GM12801 (cell line): Measurements from ENCODE around the gene ROPN1.

Source experiments
- TF ChIP-seq, protein P1 (sequence below): IDR thresholded peaks from one replicate; pipeline ENCODE4 v1.5.1; 2011; ENCODE audit warnings: control low read depth; ENCODE audit not compliant: insufficient read length; ENCODE audit errors: extremely low read depth

Gene ROPN1

DNA sequence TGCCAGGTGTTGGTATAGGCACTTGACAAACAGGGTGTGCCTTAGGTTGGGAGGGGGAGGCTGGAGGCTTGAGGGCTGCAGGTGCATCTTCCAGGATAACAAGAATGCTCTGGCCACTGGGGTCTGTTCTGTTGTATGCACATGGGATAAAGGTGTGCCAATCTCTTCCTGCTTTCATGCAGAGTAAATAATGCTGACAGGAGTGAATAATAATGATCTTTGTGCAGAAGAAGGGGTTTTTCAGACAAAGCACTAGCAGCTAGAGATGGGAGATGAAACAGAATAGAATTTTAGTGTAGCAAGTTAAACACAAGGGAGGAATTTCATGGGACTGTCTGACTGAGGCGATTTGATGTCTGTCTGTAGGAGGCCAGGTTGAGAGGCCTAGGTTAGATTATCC is 1.9 kb upstream of the ROPN1 start:
- TF ChIP-seq, protein P1, sequence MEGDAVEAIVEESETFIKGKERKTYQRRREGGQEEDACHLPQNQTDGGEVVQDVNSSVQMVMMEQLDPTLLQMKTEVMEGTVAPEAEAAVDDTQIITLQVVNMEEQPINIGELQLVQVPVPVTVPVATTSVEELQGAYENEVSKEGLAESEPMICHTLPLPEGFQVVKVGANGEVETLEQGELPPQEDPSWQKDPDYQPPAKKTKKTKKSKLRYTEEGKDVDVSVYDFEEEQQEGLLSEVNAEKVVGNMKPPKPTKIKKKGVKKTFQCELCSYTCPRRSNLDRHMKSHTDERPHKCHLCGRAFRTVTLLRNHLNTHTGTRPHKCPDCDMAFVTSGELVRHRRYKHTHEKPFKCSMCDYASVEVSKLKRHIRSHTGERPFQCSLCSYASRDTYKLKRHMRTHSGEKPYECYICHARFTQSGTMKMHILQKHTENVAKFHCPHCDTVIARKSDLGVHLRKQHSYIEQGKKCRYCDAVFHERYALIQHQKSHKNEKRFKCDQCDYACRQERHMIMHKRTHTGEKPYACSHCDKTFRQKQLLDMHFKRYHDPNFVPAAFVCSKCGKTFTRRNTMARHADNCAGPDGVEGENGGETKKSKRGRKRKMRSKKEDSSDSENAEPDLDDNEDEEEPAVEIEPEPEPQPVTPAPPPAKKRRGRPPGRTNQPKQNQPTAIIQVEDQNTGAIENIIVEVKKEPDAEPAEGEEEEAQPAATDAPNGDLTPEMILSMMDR, result no peak

DNA sequence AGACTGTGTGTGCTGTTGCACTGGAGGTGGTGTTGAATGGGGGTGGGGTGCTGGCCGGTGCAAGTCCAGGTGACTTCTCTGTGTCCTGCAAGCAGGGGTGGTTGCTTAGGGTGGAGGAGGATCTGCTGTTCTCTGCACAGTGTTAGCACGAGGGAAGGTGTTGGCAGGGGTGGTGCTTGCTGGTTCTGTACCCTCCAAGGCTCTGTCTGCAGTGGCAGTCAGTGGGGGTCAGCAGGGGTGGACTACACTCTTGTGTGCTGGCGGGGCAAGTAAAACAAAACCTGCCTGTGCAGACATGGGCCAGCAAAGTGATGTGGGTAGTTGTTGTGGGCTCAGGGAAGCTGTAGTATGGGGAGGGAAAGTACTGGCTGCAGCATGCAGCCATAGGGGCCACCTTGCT is 5.5 kb downstream of the ROPN1 start:
- TF ChIP-seq, protein P1, result no peak

DNA sequence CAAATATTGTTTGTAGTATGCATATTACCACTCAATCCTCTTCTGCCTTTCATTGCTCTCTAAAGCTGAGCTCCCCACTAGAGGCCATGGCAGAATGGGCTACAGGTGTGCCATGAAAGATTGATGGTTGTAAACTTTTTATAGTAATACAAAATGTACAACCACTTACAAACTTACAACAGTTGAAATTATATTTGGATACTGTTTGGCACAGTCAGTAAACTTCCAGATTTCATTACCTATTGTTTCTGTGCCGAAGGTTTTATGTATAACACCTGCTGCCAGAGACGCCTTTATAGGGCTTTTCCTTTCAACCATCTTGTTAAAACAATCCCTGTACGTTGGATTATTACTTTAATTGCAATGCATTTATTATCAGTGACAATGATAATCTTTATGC is 7.0 kb downstream of the ROPN1 start:
- TF ChIP-seq, protein P1, result no peak

DNA sequence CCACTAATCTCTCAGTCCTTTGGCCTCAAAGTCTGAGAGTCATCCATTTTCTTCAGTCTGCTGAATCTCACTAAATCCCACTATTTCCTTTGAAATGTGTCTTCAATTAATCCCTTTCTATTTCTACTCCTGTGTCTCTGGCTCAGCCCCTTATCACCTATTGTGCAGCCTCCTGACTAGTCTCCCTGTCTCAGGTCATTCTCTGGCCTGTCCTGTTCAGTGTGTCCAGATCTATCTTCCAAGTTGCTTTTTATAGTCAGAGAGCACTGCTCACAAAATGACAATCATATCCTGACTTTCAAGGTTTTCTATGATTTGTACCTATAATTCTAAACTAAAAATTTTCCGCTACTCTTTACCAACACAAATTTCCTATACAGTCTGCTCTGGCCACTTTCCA is 7.6 kb downstream of the ROPN1 start:
- TF ChIP-seq, protein P1, result no peak

DNA sequence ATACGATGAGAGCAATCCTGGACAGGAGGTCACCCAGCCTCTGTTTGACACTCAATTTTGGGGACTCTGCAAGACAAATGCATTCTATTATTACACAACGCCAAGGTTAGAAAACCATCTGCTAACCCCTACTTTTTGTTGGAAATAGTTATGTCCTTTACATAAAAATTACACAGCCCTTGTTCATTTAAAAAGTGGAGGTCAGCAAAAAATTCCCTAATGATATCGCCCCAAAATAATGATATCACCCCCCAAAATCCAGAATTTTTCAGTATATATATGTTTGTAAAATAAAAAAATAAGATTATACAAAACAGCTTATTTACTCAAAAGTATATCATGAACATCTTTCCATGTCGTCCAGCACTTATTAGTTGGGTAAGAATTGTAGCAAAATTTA is 11.4 kb downstream of the ROPN1 start:
- TF ChIP-seq, protein P1, result no peak

DNA sequence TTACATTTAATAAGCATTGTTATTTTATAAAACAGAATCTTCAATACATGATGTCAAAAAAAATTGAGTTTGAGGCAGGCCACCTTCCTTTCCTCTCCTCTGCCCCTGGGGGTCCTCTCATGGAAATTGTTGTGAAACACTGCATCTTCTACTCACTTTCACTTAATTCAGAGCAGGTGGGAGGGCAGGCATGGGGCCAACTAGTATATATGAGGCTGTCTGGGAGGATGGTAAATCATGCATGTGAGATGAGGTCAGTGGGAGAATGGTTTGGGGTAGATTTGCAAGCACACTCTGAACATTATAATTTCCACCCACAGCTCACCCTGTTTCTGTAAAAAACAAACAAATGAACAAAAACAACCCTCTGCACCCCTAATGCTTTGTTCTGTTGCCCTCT is 20.5 kb downstream of the ROPN1 start:
- TF ChIP-seq, protein P1, result no peak

DNA sequence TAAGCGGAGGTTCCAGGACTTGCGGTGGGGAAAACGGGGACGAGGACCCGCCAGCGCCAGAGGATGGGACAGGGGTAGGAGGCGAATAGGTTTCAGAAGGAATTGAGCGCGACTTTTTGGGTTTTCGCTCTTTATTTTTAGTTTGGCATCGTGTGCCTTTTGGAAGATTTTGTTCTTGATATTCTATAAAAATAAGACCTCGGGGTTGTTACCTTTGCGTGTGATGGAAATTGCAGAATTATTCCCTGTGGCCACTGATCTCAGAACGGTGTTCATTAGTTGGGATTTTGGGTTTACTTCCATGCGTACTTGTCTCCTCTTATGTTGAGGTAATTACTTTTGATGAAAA is 30.4 kb downstream of the ROPN1 start:
- TF ChIP-seq, protein P1, result no peak
